GM12873 (cell line): ENCODE measurements around the gene HMX1.

Experiments
- TF ChIP-seq, protein P1 (sequence below): IDR thresholded peaks from 2 replicates; pipeline ENCODE4 v1.5.1; 2012; ENCODE audit warnings: low read depth, mild to moderate bottlenecking, moderate library complexity, low read length, control low read depth; ENCODE audit not compliant: insufficient read depth; ENCODE audit errors: missing control alignments

The HMX1 gene

DNA sequence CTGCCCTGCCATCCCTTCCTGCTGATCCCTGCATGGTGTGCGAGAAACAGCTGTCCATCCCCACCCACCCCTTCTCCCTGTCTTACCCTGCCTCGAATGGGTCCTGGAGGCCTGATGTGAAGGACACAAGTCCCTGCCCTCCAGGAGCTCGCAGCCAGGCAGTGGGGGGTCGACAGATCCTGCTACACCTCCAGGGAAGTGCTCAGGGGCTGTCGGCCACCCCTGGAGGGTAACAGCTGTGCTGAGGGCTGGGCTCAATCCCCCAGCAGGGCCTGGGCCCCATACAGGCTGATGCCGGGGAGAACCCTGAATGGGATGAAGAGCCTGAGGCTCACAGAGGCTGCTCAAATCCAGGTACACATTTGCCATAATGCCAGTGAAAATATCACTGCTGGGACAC is 17.6 kb downstream of the HMX1 start:
- TF ChIP-seq, protein P1, sequence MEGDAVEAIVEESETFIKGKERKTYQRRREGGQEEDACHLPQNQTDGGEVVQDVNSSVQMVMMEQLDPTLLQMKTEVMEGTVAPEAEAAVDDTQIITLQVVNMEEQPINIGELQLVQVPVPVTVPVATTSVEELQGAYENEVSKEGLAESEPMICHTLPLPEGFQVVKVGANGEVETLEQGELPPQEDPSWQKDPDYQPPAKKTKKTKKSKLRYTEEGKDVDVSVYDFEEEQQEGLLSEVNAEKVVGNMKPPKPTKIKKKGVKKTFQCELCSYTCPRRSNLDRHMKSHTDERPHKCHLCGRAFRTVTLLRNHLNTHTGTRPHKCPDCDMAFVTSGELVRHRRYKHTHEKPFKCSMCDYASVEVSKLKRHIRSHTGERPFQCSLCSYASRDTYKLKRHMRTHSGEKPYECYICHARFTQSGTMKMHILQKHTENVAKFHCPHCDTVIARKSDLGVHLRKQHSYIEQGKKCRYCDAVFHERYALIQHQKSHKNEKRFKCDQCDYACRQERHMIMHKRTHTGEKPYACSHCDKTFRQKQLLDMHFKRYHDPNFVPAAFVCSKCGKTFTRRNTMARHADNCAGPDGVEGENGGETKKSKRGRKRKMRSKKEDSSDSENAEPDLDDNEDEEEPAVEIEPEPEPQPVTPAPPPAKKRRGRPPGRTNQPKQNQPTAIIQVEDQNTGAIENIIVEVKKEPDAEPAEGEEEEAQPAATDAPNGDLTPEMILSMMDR: no peak

DNA sequence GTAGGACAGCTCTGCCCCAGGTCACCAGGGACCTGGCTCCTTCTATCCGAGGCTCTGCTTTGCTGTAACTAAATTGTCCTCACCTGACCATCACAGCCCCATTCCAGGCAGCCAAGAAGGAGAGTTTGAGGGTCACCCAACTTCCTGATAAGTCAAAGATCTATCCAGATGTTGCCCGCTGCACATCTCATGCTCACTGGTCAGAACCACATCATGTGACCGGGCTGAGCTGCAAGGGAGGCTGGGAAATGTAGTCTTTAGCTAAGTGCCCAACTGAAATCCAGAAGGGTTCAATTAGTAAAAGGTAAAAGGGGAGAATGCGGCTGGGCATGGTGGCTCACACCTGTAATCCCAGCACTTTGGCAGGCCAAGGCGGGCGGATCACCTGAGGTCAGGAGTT is 18.4 kb downstream of the HMX1 start:
- TF ChIP-seq, protein P1: no peak

DNA sequence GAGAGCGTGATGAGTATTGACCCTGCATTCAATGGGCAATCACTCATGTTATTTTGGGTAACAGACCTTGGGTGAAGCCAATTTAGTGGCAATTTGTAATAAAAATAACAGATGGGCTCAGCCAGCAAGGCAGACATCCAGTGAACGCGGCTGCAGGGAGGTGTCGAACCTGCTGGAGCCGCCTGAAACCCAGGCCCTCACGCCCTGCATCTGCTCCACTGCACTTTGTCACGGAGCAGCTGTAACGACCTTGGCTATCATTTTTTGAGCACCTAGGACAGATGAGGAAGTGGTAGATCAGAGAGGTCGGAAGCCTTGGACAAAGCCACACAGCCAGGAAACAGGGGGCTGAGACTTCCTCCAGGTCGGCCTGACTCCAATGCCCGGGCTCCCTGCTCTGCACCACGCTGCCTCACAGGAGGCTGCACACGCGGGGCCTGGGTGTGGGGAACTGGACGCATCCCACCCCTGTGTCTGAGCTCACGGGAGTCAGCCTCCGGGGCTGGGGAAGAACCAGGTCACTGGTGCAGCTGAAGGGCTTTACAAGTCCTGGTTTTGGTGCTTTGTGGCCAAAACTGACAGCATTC is 19.4 kb downstream of the HMX1 start:
- TF ChIP-seq, protein P1: no peak

DNA sequence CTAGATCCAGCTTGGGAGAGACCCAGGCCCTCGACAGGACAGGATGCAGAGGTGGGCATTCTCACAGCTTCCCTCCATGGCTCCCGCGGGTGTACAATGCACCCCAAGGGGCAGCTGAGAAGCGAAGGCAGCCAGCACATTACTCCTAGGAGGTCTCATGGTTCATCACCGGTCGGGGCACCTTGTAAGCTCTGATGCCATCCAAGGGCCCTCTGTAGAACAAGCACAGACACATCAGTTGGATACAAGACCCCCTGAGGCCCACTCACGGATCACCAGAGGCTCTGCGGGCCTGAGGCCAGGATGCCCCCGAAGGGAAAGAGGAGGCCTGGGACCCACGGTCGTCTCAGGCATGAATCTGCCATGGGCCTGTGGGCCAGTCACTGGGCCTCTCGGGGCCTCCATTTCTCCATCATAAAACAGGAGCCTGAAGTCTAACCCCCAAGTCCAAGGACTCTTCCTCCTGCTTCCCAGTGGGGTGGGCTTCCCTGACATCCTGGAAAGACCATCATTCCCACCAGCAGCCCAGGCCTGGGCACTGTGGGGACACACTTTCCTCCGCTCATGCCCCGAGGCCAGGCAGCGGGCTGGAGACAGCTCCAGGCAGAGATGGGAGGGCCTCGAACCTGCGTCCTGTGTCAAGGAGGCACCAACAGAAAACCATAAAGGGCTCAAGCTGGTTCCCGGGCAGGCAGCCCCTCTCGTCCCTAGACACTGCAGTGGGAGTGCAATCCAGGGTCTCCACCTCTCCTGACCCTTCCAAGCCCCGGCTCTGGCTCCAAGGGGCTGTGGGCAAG is 20.1 kb downstream of the HMX1 start:
- TF ChIP-seq, protein P1: no peak

DNA sequence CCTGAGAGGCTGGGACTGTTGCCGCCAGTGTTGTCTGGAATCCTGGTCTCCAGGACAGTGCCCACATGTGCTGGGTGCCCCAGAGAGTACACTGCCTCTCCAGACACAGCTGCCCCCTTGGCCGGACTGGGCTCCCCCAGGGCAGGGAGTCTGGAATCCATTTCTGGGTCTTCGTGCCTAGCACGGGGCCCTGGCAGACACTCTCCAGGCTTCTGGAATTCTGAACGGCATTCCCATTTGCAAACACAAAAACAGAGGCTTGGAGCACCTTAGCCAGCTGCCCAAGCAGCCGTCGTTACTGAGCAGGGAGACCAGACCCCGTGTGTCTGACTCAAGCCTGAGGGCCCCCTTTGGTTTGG is 20.8 kb downstream of the HMX1 start:
- TF ChIP-seq, protein P1: no peak

DNA sequence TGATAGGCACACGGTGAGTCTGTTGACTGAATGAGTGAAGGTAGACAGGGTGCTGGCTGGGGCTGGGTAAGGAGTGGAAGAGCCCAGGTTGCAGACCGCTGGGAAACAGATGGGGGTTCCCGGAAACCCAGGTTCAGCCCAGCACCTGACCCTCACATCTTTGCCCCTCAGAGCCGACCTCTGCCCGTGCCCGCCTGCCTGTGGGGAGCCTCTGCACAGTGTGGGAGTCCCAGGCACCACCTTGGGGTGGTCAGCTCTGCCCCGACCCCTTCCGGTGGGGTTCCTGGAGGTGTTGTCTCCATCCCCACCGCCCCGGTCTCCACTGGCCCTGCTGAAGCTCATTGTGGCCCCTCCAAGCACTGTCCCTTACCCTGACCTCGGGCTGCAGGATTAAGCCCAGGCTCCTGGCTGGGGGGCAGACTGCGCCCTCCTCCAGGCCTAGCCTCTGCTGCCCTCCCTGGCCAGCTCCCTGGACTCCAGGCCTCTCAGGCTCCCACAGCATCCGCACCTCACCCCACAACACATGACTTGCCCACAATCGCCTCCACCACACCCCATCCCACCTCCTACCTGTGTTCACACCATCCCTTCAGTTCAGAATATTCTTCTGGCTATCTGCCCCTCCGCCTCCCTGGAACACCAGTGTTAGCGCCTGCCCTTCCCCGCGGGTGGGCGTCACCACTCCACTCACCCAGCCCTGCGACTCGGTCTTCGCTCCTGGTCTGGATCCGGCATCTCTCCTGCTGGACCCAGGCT is 21.4 kb downstream of the HMX1 start:
- TF ChIP-seq, protein P1: no peak
